Loucy (cell line): ENCODE data around the gene LIPI.
"Not testable (repeated sequence)": the region's sequence is repeated elsewhere in the genome, so short reads cannot be mapped to it uniquely, and the experiment has no call there.

Experiments
- H2AFZ ChIP-seq: fragments of 200-600 bp; sonication (generic); 2 replicates; pipeline ENCODE4 v1.6.0; 2016; ENCODE audit warnings: antibody characterized with exemption, mild to moderate bottlenecking, low read length, moderate library complexity
- H3F3A ChIP-seq: fragments of 200-600 bp; 2 replicates; pipeline ENCODE4 v1.6.0; 2016; ENCODE audit warnings: antibody characterized with exemption, low read depth, mild to moderate bottlenecking
- H3K27me3 ChIP-seq: fragments of 200-600 bp; sonication (generic); 2 replicates; pipeline ENCODE4 v1.6.1; 2014; ENCODE audit warnings: low read length, mild to moderate bottlenecking; ENCODE audit not compliant: insufficient read depth, poor library complexity, severe bottlenecking
- H3K36me3 ChIP-seq: fragments of 200-600 bp; sonication (generic); 2 replicates; pipeline ENCODE4 v1.6.1; 2016; ENCODE audit warnings: low read length; ENCODE audit not compliant: insufficient read depth
- H3K4me1 ChIP-seq: fragments of 200-600 bp; sonication (generic); 2 replicates; pipeline ENCODE4 v1.5.1; 2014; ENCODE audit warnings: low read length, mild to moderate bottlenecking; ENCODE audit not compliant: insufficient read depth, poor library complexity, severe bottlenecking
- H3K4me2 ChIP-seq: fragments of 200-600 bp; sonication (generic); 2 replicates; pipeline ENCODE4 v1.6.0; 2014; ENCODE audit warnings: antibody characterized with exemption, low read length, low read depth, mild to moderate bottlenecking; ENCODE audit not compliant: poor library complexity, severe bottlenecking
- H3K4me3 ChIP-seq: fragments of 200-600 bp; sonication (generic); 2 replicates; pipeline ENCODE4 v1.5.1; 2014; ENCODE audit warnings: low read length, mild to moderate bottlenecking, mixed read lengths; ENCODE audit not compliant: poor library complexity, severe bottlenecking
- H3K79me2 ChIP-seq: fragments of 200-600 bp; sonication (generic); 2 replicates; pipeline ENCODE4 v1.6.1; 2014; ENCODE audit warnings: low read length; ENCODE audit not compliant: insufficient read depth
- H3K9ac ChIP-seq: fragments of 200-600 bp; sonication (generic); 2 replicates; pipeline ENCODE4 v1.6.0; 2014; ENCODE audit warnings: mild to moderate bottlenecking, low read depth, low read length, moderate library complexity; ENCODE audit not compliant: poor library complexity, severe bottlenecking
- H3K9me2 ChIP-seq: fragments of 200-600 bp; sonication (generic); replicated peaks from 2 replicates; pipeline ENCODE4 v1.6.1; 2016; ENCODE audit warnings: low read depth, low read length, mixed read lengths
- H3K9me3 ChIP-seq: fragments of 200-600 bp; sonication (generic); 2 replicates; pipeline ENCODE4 v1.6.1; 2014; ENCODE audit warnings: mild to moderate bottlenecking, antibody characterized with exemption, low read length, low read depth; ENCODE audit not compliant: insufficient read depth
- H4K20me1 ChIP-seq: fragments of 200-600 bp; sonication (generic); 2 replicates; pipeline ENCODE4 v1.6.0; 2014; ENCODE audit warnings: antibody characterized with exemption, low read length, mild to moderate bottlenecking; ENCODE audit not compliant: insufficient read depth, poor library complexity, severe bottlenecking
- EZH2phosphoT487 ChIP-seq: fragments of 200-600 bp; IDR thresholded peaks from 2 replicates; pipeline ENCODE4 v1.6.1; 2018; ENCODE audit warnings: antibody characterized with exemption, mild to moderate bottlenecking, moderate library complexity, borderline replicate concordance
- TF ChIP-seq, protein P1 (sequence below): fragments of 200-600 bp; sonication (generic); conservative IDR thresholded peaks from 2 replicates; pipeline ENCODE4 v1.5.1; 2014; ENCODE audit warnings: mild to moderate bottlenecking, antibody characterized with exemption, low read length

The LIPI gene

GRCh38 chr21:14064296-14064645 lies 146.5 kb downstream of the LIPI start:
- TF ChIP-seq, protein P1, sequence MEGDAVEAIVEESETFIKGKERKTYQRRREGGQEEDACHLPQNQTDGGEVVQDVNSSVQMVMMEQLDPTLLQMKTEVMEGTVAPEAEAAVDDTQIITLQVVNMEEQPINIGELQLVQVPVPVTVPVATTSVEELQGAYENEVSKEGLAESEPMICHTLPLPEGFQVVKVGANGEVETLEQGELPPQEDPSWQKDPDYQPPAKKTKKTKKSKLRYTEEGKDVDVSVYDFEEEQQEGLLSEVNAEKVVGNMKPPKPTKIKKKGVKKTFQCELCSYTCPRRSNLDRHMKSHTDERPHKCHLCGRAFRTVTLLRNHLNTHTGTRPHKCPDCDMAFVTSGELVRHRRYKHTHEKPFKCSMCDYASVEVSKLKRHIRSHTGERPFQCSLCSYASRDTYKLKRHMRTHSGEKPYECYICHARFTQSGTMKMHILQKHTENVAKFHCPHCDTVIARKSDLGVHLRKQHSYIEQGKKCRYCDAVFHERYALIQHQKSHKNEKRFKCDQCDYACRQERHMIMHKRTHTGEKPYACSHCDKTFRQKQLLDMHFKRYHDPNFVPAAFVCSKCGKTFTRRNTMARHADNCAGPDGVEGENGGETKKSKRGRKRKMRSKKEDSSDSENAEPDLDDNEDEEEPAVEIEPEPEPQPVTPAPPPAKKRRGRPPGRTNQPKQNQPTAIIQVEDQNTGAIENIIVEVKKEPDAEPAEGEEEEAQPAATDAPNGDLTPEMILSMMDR, result no peak
- no peak for TF ChIP-seq EZH2phosphoT487
- Histone ChIP-seq H4K20me1 (peaks cover 3% of the 10 kb centered on the region), H3K27me3 (no peaks in the 10 kb centered on the region), H2AFZ (no peak overlapping the region), H3K79me2 (no peaks in the 10 kb centered on the region), H3K9me2 (no peaks in the 10 kb centered on the region), H3K4me3 (no peak overlapping the region), H3K4me2 (no peak overlapping the region), H3K36me3 (no peaks in the 10 kb centered on the region), H3K4me1 (no peaks in the 10 kb centered on the region), H3K9me3 (no peaks in the 10 kb centered on the region), H3F3A (no peaks in the 10 kb centered on the region), H3K9ac (no peak overlapping the region)

GRCh38 chr21:14063620-14064295 lies 147.0 kb downstream of the LIPI start:
- H3K4me2 ChIP-seq, H3K36me3 ChIP-seq, H3K27me3 ChIP-seq, H3F3A ChIP-seq, H3K4me1 ChIP-seq, H3K9me3 ChIP-seq, H3K9ac ChIP-seq, H3K4me3 ChIP-seq, H3K79me2 ChIP-seq, H4K20me1 ChIP-seq, H3K9me2 ChIP-seq, H2AFZ ChIP-seq: not testable (repeated sequence)

DNA sequence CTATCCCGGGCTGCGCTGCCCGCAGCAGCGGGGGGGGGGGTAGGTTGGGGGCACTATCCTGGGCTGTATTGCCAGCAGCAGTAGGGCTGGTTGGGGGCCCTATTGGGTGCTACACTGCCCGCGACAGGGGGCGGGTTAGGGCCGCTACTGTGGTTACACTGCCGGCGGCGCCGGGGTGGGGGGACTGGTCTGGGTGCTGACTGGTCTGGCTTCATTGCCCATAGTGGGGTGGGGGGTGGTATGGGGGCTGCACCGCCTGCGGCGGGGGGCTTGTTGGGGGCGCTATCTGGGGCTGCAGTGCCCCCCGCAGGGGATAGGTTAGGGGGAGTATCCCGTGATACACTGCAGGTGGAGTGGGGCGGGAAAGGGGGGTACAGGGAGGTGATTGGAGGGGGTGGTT lies 148.1 kb downstream of the LIPI start:
- H3K27me3 ChIP-seq, H3K36me3 ChIP-seq, H4K20me1 ChIP-seq, H3K4me3 ChIP-seq, H3K9me3 ChIP-seq, H3K9ac ChIP-seq, H3K4me2 ChIP-seq, H3K4me1 ChIP-seq, H3K79me2 ChIP-seq, H2AFZ ChIP-seq, H3K9me2 ChIP-seq, H3F3A ChIP-seq: not testable (repeated sequence)

DNA sequence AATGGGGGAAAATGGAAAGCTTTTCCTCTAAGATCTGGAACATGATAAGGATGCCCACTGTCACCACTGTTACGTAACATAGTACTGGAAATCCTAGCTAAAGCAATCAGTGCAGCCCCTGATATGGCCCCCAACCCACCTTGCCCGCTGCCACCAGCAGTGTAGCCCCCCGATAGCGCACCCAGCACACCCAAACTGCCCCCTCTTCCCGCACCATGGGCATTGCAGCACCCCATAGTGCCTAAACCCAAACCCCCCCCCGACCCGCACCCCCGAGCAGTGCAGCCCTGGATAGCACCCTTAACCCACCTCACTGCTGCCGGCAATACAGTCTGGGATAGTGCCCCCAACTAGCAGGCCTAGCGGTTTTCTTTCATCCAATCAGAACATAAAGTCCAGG lies 148.9 kb downstream of the LIPI start:
- not testable (repeated sequence) for H3K36me3 ChIP-seq, H3K9ac ChIP-seq, H3K4me3 ChIP-seq, H3K79me2 ChIP-seq, H4K20me1 ChIP-seq, H3K9me3 ChIP-seq, H3K27me3 ChIP-seq, H3K9me2 ChIP-seq, H3K4me1 ChIP-seq, H3F3A ChIP-seq, H3K4me2 ChIP-seq, H2AFZ ChIP-seq

DNA sequence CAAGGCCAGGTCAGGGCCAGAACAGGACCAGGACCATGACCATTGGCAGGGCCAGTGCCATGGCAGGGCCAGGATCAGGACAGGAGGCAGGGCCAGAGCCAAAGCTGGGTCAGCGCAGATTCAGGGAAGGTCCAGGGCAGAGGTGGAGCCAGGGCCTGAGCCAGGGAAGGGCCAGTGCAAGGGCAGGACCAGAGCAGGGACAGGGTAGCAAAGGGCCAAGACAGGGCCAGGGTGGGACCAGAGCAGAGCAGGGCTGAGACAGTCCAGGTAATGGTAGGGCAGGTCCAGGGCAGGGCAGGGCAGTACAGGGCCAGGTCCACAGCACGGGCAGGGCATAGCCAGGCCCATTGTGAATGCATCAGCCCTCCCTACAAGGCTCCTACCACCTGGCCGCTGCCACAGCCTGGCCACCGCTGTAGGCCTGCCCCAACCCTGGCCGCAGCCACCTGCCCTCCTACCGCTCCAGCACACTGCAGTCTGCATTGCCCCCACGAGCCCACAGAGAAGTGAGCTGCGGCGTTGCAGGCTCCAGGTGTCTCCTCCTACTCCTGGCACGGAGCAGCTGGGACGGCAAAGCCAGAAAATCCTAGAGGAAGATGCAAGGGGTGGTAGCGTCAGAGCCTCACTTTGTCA lies 151.6 kb downstream of the LIPI start:
- H2AFZ ChIP-seq, H3K9me3 ChIP-seq, H3K4me2 ChIP-seq, H3K9ac ChIP-seq, H3K9me2 ChIP-seq, H4K20me1 ChIP-seq, H3F3A ChIP-seq, H3K27me3 ChIP-seq, H3K4me3 ChIP-seq, H3K4me1 ChIP-seq, H3K36me3 ChIP-seq: not testable (repeated sequence)
- H3K79me2 ChIP-seq, result peaks cover 35% of the 10 kb centered on the region
